ENCODE data around the gene IL22RA1.

The IL22RA1 gene

GRCh38 chr1:24127134-24127800 lies 15.7 kb downstream of the IL22RA1 start:
- no peak overlapping the region for H3K4me3 ChIP-seq (ENCODE audit: low read length)
- no peak for DNase-seq (ENCODE audit: low read depth)
- no peak for TF ChIP-seq CTCF (IDR thresholded peaks at IDR 0.05; ENCODE audit: insufficient read depth, low read depth, low read length, missing control alignments)

- no peak for DNase-seq (ENCODE audit: low read depth)
- TF ChIP-seq CTCF (IDR thresholded peaks at IDR 0.05; ENCODE audit: insufficient read depth, low read depth, low read length, missing control alignments), result no peak
Observed at GRCh38 chr1:24126672-24127023, 16.3 kb downstream of the IL22RA1 start.

GRCh38 chr1:24126018-24126671 lies 16.8 kb downstream of the IL22RA1 start:
- peak; percentile 27 for DNase-seq (ENCODE audit: low read depth)
- no peak overlapping the region for H3K4me3 ChIP-seq (ENCODE audit: low read length)
- TF ChIP-seq CTCF (IDR thresholded peaks at IDR 0.05; ENCODE audit: insufficient read depth, low read depth, low read length, missing control alignments), result no peak

More at GRCh38 chr1:24126672-24127023, 16.3 kb downstream of the IL22RA1 start:
- no peak overlapping the region for H3K4me3 ChIP-seq (ENCODE audit: low read length)

- DNase-seq (ENCODE audit: low read depth), result no peak
- TF ChIP-seq CTCF (IDR thresholded peaks at IDR 0.05; ENCODE audit: insufficient read depth, low read depth, low read length, missing control alignments), result no peak
- no peak overlapping the region for H3K4me3 ChIP-seq (ENCODE audit: low read length)
Observed at GRCh38 chr1:24125456-24125855, 17.5 kb downstream of the IL22RA1 start.

- no peak for DNase-seq (ENCODE audit: low read depth)
- TF ChIP-seq CTCF (IDR thresholded peaks at IDR 0.05; ENCODE audit: insufficient read depth, low read depth, low read length, missing control alignments), result no peak
- H3K4me3 ChIP-seq (ENCODE audit: low read length), result no peak overlapping the region
Observed at GRCh38 chr1:24124980-24125379, 18.0 kb downstream of the IL22RA1 start.

- no peak for DNase-seq (ENCODE audit: low read depth)
- H3K4me3 ChIP-seq (ENCODE audit: low read length), result no peak overlapping the region
- TF ChIP-seq CTCF (IDR thresholded peaks at IDR 0.05; ENCODE audit: insufficient read depth, low read depth, low read length, missing control alignments), result no peak
Observed at GRCh38 chr1:24123611-24124010, 19.3 kb downstream of the IL22RA1 start.

- DNase-seq (ENCODE audit: low read depth), result no peak
- TF ChIP-seq CTCF (IDR thresholded peaks at IDR 0.05; ENCODE audit: insufficient read depth, low read depth, low read length, missing control alignments), result no peak
- no peak overlapping the region for H3K4me3 ChIP-seq (ENCODE audit: low read length)
Observed at GRCh38 chr1:24122776-24123175, 20.2 kb downstream of the IL22RA1 start.
